NCI-H510A (cell line): Measurements from ENCODE around the gene NXNL2.

ENCODE experiments used
- DNase-seq: peaks from one replicate; lab custom pipeline; 2025; lab: John Stamatoyannopoulos, UW

Gene NXNL2

GRCh38 chr9:88531920-88532698 is 2.9 kb upstream of the NXNL2 start:
- no peak for DNase-seq

GRCh38 chr9:88533951-88534455 is 975 bp upstream of the NXNL2 start:
- no peak for DNase-seq

GRCh38 chr9:88535226-88536022 is 446 bp downstream of the NXNL2 start:
- no peak for DNase-seq

GRCh38 chr9:88536023-88536324 is 996 bp downstream of the NXNL2 start:
- DNase-seq = no peak

GRCh38 chr9:88536951-88537760 is 2.2 kb downstream of the NXNL2 start:
- DNase-seq = no peak

GRCh38 chr9:88537761-88538091 is 2.7 kb downstream of the NXNL2 start:
- DNase-seq = no peak

- no peak for DNase-seq
Observed at GRCh38 chr9:88538311-88539085, 3.5 kb downstream of the NXNL2 start.

- DNase-seq = no peak
Observed at GRCh38 chr9:88539246-88539645, 4.3 kb downstream of the NXNL2 start.

GRCh38 chr9:88540251-88540763 is 5.3 kb downstream of the NXNL2 start:
- DNase-seq = no peak

- DNase-seq = no peak
Observed at GRCh38 chr9:88544245-88544644, 9.3 kb downstream of the NXNL2 start.

- no peak for DNase-seq
Observed at GRCh38 chr9:88551546-88552137, 16.7 kb downstream of the NXNL2 start.

GRCh38 chr9:88553350-88553749 is 18.4 kb downstream of the NXNL2 start:
- DNase-seq = no peak

- DNase-seq = no peak
Observed at GRCh38 chr9:88555268-88555980, 20.4 kb downstream of the NXNL2 start.

- no peak for DNase-seq
Observed at GRCh38 chr9:88559661-88560060, 24.7 kb downstream of the NXNL2 start.

GRCh38 chr9:88567870-88568269 is 32.9 kb downstream of the NXNL2 start:
- no peak for DNase-seq

- DNase-seq = no peak
Observed at GRCh38 chr9:88571419-88571818, 36.4 kb downstream of the NXNL2 start.

- DNase-seq = no peak
Observed at GRCh38 chr9:88572684-88573083, 37.7 kb downstream of the NXNL2 start.

GRCh38 chr9:88574953-88575352 is 40.0 kb downstream of the NXNL2 start:
- no peak for DNase-seq

- DNase-seq = no peak
Observed at GRCh38 chr9:88577256-88578120, 42.5 kb downstream of the NXNL2 start.
